Panc1 (cell line): Measurements from ENCODE around the gene FAT1. TPM values are rescaled to one million over a fixed set of nuclear protein-coding genes. Genes with fewer than 3 reads are reported as not detected.

Experiments used
- ATAC-seq: fragments of 200-7000 bp; cut with Tn5 transposase; 2 replicates; pipeline ENCODE4 v1.9.1; 2020; ENCODE audit warnings: mild to moderate bottlenecking, moderate library complexity
- BruUV-seq: library from RNA; stranded (reverse); fragments of 400-500 nt; replicated peaks from 2 replicates; lab custom pipeline; 2021; lab: Mats Ljungman, UMichigan
- CTCF ChIA-PET: fragments of 300-600 bp; sonication (Branson Sonifier 250); formaldehyde crosslinking; loops from one replicate; lab custom pipeline; 2022; ENCODE audit warnings: antibody characterized with exemption; lab: Charles Lee
- POLR2A ChIA-PET: fragments of 300-600 bp; sonication (Branson Sonifier 250); formaldehyde crosslinking; loops from one replicate; lab custom pipeline; 2022; ENCODE audit warnings: antibody characterized with exemption; lab: Charles Lee
- DNase-seq: peaks from one replicate; pipeline ENCODE4 v3.0.0-alpha.2; 2010; ENCODE audit warnings: low read depth, low spot score
- H3K27ac ChIP-seq: 2 replicates; pipeline ENCODE4 v1.5.1; 2011; ENCODE audit warnings: mild to moderate bottlenecking, low read length, inconsistent platforms
- H3K27me3 ChIP-seq: fragments of 200-500 bp; sonication (Bioruptor generic); 2 replicates; pipeline ENCODE4 v1.6.0; 2014; ENCODE audit warnings: low read length, inconsistent platforms; ENCODE audit not compliant: control insufficient read depth, insufficient read depth
- H3K36me3 ChIP-seq: fragments of 200-500 bp; sonication (Bioruptor generic); 2 replicates; pipeline ENCODE4 v1.5.1; 2014; ENCODE audit warnings: inconsistent platforms, mild to moderate bottlenecking, low read length, moderate library complexity; ENCODE audit not compliant: control insufficient read depth, insufficient read depth
- H3K4me1 ChIP-seq: 2 replicates; pipeline ENCODE4 v1.5.1; 2011; ENCODE audit warnings: inconsistent platforms, mild to moderate bottlenecking, low read length, moderate library complexity; ENCODE audit not compliant: control insufficient read depth, insufficient read depth
- H3K4me3 ChIP-seq, 2 experiments: 2 replicates each; pipeline ENCODE4 v1.5.1; 2011 to 2012; ENCODE audit warnings: low read depth in 2 of 2, low read length in 2 of 2, mild to moderate bottlenecking in 2 of 2, inconsistent platforms in 1 of 2, moderate library complexity in 1 of 2
- H3K9me3 ChIP-seq: fragments of 200-500 bp; sonication (Bioruptor generic); 2 replicates; pipeline ENCODE4 v1.5.1; 2014; ENCODE audit warnings: low read depth, mild to moderate bottlenecking, inconsistent platforms, low read length, moderate library complexity; ENCODE audit not compliant: control insufficient read depth, insufficient read depth
- POLR2AphosphoS5 ChIP-seq: IDR thresholded peaks from 2 replicates; pipeline ENCODE4 v1.6.1; 2012; ENCODE audit warnings: mild to moderate bottlenecking, low read depth, low read length, moderate library complexity
- SIN3A ChIP-seq: IDR thresholded peaks from 2 replicates; pipeline ENCODE4 v1.6.1; 2012; ENCODE audit warnings: low read depth, mild to moderate bottlenecking, low read length, moderate library complexity, borderline replicate concordance; ENCODE audit not compliant: insufficient read depth
- TCF7L2 ChIP-seq: IDR thresholded peaks from 2 replicates; pipeline ENCODE4 v1.6.1; 2011; ENCODE audit warnings: mild to moderate bottlenecking, low read depth, low read length, inconsistent platforms
- in situ Hi-C: cut with HindIII; loops from 2 replicates; pipeline ENCODE4 v1.10.0; 2016; ENCODE audit warnings: low sequenced_read_pairs, low pct_unique_long_range_greater_than_20kb
- intact Hi-C: fragments of 100-400 bp; cut with micrococcal nuclease; formaldehyde crosslinking; loops from one replicate; pipeline ENCODE4 v1.10.0; 2022; ENCODE audit not compliant: unreplicated experiment
- total RNA-seq: library from RNA; stranded (reverse); gene quantifications from one replicate; pipeline ENCODE4 v1.2.1, GENCODE V29; 2021; ENCODE audit not compliant: unreplicated experiment
- TF ChIP-seq, protein P1 (sequence below), 2 experiments: IDR thresholded peaks; 2 replicates each; pipeline ENCODE4 v1.6.1; 2011 to 2012; ENCODE audit warnings: low read depth in 2 of 2, control low read depth in 1 of 2, low read length in 1 of 2, mild to moderate bottlenecking in 1 of 2, moderate library complexity in 1 of 2; ENCODE audit not compliant: insufficient read depth in 1 of 2
- TF ChIP-seq, protein P2 (sequence below): fragments of 450-650 bp; IDR thresholded peaks from 2 replicates; pipeline ENCODE4 v1.5.1; 2017; ENCODE audit warnings: mild to moderate bottlenecking

Gene FAT1
- total RNA-seq, 1 experiment from 2014 or later, result 288 TPM

DNA sequence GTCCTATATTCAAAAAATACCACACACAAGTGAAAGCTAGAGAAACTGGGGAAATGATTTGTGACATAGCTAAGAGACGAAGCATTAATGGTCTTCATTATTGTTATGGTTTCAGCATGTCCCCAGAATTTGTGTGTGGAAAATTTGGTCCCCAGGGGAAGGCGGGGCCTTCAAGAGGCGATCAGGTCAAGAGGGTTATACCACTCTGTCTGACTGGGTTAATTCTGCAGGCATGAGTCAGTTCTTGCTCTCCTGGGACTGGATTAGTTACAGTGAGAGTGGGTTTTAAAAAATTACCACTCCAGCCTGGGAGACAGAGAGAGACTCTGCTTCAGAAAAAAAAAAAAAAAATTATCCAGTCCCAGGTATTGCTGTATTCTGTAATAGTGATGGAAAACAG, 166.2 kb downstream of the FAT1 start:
- ChIA-PET CTCF (no interaction called here), POLR2A (interaction anchor here (0.6 to 0.7 kb wide), 2 partner anchors 172 to 966 kb away, joined by 4 to 5 read pairs; no protein-coding TSS in a partner anchor)
- Histone ChIP-seq H3K27me3 (no peaks in the 10 kb centered on the region), H3K9me3 (no peaks in the 10 kb centered on the region), H3K4me3 (no peak overlapping the region), H3K4me1 (no peaks in the 10 kb centered on the region), H3K36me3 (no peaks in the 10 kb centered on the region), H3K27ac (no peak overlapping the region)
- ATAC-seq (no peak), DNase-seq (no peak)
- intact Hi-C loops (loop anchor here (5.0 kb wide), 1 partner anchor 85 kb away; no protein-coding TSS in a partner anchor), in situ Hi-C loops (no loop called here)
- no TSS peak for BruUV-seq
- TF ChIP-seq TCF7L2, result no peak
- TF ChIP-seq SIN3A, result no peak

GRCh38 chr4:186557061-186557460, 166.6 kb downstream of the FAT1 start:
- Histone ChIP-seq H3K27me3 (no peaks in the 10 kb centered on the region), H3K9me3 (no peaks in the 10 kb centered on the region), H3K4me3 (no peak overlapping the region), H3K4me1 (no peaks in the 10 kb centered on the region), H3K36me3 (no peaks in the 10 kb centered on the region), H3K27ac (no peak overlapping the region)
- ATAC-seq, result no peak
- BruUV-seq, result no TSS peak
- CTCF ChIA-PET, result no interaction called here
- intact Hi-C loops, result loop anchor here (5.0 kb wide), 1 partner anchor 85 kb away; no protein-coding TSS in a partner anchor
- in situ Hi-C loops, result no loop called here
- TF ChIP-seq POLR2AphosphoS5 (no peak), SIN3A (no peak), TCF7L2 (no peak)
- TF ChIP-seq, protein P1, sequence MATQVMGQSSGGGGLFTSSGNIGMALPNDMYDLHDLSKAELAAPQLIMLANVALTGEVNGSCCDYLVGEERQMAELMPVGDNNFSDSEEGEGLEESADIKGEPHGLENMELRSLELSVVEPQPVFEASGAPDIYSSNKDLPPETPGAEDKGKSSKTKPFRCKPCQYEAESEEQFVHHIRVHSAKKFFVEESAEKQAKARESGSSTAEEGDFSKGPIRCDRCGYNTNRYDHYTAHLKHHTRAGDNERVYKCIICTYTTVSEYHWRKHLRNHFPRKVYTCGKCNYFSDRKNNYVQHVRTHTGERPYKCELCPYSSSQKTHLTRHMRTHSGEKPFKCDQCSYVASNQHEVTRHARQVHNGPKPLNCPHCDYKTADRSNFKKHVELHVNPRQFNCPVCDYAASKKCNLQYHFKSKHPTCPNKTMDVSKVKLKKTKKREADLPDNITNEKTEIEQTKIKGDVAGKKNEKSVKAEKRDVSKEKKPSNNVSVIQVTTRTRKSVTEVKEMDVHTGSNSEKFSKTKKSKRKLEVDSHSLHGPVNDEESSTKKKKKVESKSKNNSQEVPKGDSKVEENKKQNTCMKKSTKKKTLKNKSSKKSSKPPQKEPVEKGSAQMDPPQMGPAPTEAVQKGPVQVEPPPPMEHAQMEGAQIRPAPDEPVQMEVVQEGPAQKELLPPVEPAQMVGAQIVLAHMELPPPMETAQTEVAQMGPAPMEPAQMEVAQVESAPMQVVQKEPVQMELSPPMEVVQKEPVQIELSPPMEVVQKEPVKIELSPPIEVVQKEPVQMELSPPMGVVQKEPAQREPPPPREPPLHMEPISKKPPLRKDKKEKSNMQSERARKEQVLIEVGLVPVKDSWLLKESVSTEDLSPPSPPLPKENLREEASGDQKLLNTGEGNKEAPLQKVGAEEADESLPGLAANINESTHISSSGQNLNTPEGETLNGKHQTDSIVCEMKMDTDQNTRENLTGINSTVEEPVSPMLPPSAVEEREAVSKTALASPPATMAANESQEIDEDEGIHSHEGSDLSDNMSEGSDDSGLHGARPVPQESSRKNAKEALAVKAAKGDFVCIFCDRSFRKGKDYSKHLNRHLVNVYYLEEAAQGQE (IDR thresholded peaks at IDR 0.05; ENCODE audit: insufficient read depth in 1 of 2, low read depth in 2 of 2, low read length in 1 of 2), result no peak
- TF ChIP-seq, protein P2, sequence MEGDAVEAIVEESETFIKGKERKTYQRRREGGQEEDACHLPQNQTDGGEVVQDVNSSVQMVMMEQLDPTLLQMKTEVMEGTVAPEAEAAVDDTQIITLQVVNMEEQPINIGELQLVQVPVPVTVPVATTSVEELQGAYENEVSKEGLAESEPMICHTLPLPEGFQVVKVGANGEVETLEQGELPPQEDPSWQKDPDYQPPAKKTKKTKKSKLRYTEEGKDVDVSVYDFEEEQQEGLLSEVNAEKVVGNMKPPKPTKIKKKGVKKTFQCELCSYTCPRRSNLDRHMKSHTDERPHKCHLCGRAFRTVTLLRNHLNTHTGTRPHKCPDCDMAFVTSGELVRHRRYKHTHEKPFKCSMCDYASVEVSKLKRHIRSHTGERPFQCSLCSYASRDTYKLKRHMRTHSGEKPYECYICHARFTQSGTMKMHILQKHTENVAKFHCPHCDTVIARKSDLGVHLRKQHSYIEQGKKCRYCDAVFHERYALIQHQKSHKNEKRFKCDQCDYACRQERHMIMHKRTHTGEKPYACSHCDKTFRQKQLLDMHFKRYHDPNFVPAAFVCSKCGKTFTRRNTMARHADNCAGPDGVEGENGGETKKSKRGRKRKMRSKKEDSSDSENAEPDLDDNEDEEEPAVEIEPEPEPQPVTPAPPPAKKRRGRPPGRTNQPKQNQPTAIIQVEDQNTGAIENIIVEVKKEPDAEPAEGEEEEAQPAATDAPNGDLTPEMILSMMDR, result no peak
- DNase-seq, result no peak
- POLR2A ChIA-PET, result interaction anchor here (0.7 kb wide), 1 partner anchor 172 kb away, joined by 4 read pairs; no protein-coding TSS in a partner anchor
